Gastrocnemius medialis (tissue), 4 donors: ENCODE measurements around the gene CTIF. TPM values are rescaled to one million over a fixed set of nuclear protein-coding genes. Genes with fewer than 3 reads are reported as not detected.

ENCODE experiments used
- ATAC-seq, 2 donors: fragments of 150-250 bp; one replicate each; pipeline ENCODE4 v1.9.1; 2016
- DNase-seq, 2 donors: peaks; one replicate each; pipeline ENCODE4 v3.0.0-alpha.2; 2019
- H3K27ac ChIP-seq, 4 donors: fragments of 200-600 bp; sonication (generic); 1 replicate in 1 of 4; 2 replicates in 3 of 4; pipeline ENCODE4 v1.5.1; 2016 to 2018; ENCODE audit warnings: mild to moderate bottlenecking in 2 of 4, moderate library complexity in 1 of 4
- H3K27me3 ChIP-seq, 3 donors: fragments of 200-600 bp; sonication (generic) in 2 of 3; 1 replicate in 1 of 3; 2 replicates in 2 of 3; pipeline versions ENCODE4 v1.5.1 to v1.6.0; 2016 to 2019; ENCODE audit warnings: mild to moderate bottlenecking in 1 of 3, moderate library complexity in 1 of 3
- H3K36me3 ChIP-seq, 2 donors: fragments of 200-600 bp; sonication (generic) in 1 of 2; one replicate each; pipeline ENCODE4 v1.5.1; 2017 to 2018
- H3K4me1 ChIP-seq, 2 donors: fragments of 200-600 bp; sonication (generic) in 1 of 2; one replicate each; pipeline ENCODE4 v1.5.1; 2016 to 2017; ENCODE audit warnings: mild to moderate bottlenecking in 2 of 2
- H3K4me3 ChIP-seq, 4 donors: fragments of 200-600 bp; sonication (generic) in 3 of 4; 1 replicate in 1 of 4; 2 replicates in 3 of 4; pipeline ENCODE4 v1.5.1; 2016 to 2019; ENCODE audit warnings: mild to moderate bottlenecking in 2 of 4
- H3K9me3 ChIP-seq, 3 donors: fragments of 200-600 bp; sonication (generic) in 2 of 3; 1 replicate in 1 of 3; 2 replicates in 2 of 3; pipeline ENCODE4 v1.5.1; 2016 to 2019
- POLR2A ChIP-seq, 2 donors: fragments of 450-650 bp; IDR thresholded peaks; one replicate each; pipeline ENCODE4 v1.6.1; 2017; ENCODE audit warnings: antibody characterized with exemption in 2 of 2, mild to moderate bottlenecking in 2 of 2, moderate library complexity in 2 of 2
- in situ Hi-C, 4 donors: fragments of 200-750 bp; cut with MboI; loops; one replicate each; pipeline versions ENCODE4 v1.15.0 to v1.8.0; 2017; ENCODE audit warnings: low sequenced_read_pairs in 4 of 4
- intact Hi-C: fragments of 100-400 bp; cut with DNase I; formaldehyde crosslinking; loops from one replicate; pipeline ENCODE4 v1.15.1; 2023; ENCODE audit warnings: low total_unique reads
- total RNA-seq, 4 donors: library from RNA; depleted of rRNA; stranded (reverse); fragments of >200 nt; gene quantifications; one replicate each; pipeline versions ENCODE4 v1.1.0 to v1.2.3, GENCODE V29; 2016
- TF ChIP-seq, protein P1 (sequence below), 5 experiments: fragments of 450-650 bp in 3 of 5; fragments of 200-600 bp in 2 of 5; sonication (generic) in 2 of 5; IDR thresholded peaks in 4 of 5; conservative IDR thresholded peaks in 1 of 5; 1 replicate in 4 of 5; 2 replicates in 1 of 5; pipeline ENCODE4 v1.5.1; 2016 to 2019; ENCODE audit warnings: antibody characterized with exemption in 5 of 5, mild to moderate bottlenecking in 3 of 5, moderate library complexity in 3 of 5

Gene CTIF
- total RNA-seq, 4 donors from 2014 or later, result 20.2 to 35.4 (median 23.1) TPM

DNA sequence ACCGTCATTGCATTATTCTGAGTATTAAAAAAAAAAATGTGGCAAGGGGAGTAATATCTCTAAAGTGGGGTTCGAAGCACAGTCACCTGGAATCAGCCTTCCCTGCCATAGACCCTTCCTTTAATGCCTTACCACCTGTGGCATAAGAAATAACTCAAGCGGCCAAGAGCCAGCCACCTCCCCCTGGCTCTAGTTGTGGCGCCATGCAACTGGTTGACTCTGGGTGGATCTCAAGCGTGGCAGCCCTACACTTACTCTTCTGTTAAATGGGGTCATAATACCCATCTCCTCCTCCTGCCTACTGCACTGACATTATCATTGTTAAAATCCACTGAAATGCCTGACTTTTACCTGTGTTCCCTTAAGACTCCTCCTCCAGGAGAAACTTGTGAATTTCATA is 236.1 kb downstream of the CTIF start:
- ATAC-seq (no peak), DNase-seq (no peak)
- H3K4me1 ChIP-seq, result peaks cover 21 to 37% of the 10 kb centered on the region in 2 donors
- H3K36me3 ChIP-seq, result no peaks in the 10 kb centered on the region
- TF ChIP-seq, protein P1, sequence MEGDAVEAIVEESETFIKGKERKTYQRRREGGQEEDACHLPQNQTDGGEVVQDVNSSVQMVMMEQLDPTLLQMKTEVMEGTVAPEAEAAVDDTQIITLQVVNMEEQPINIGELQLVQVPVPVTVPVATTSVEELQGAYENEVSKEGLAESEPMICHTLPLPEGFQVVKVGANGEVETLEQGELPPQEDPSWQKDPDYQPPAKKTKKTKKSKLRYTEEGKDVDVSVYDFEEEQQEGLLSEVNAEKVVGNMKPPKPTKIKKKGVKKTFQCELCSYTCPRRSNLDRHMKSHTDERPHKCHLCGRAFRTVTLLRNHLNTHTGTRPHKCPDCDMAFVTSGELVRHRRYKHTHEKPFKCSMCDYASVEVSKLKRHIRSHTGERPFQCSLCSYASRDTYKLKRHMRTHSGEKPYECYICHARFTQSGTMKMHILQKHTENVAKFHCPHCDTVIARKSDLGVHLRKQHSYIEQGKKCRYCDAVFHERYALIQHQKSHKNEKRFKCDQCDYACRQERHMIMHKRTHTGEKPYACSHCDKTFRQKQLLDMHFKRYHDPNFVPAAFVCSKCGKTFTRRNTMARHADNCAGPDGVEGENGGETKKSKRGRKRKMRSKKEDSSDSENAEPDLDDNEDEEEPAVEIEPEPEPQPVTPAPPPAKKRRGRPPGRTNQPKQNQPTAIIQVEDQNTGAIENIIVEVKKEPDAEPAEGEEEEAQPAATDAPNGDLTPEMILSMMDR (IDR thresholded peaks at IDR 0.05 in 4 of 5, conservative IDR thresholded peaks at IDR 0.05 in 1 of 5), result no peak
- TF ChIP-seq POLR2A (IDR thresholded peaks at IDR 0.05), result no peak
- H3K27ac ChIP-seq, result no peak overlapping the region
- H3K9me3 ChIP-seq, result no peaks in the 10 kb centered on the region
- no peaks in the 10 kb centered on the region for H3K27me3 ChIP-seq
- in situ Hi-C loops (no loop called here), intact Hi-C loops (no loop called here)
- no peak overlapping the region for H3K4me3 ChIP-seq

DNA sequence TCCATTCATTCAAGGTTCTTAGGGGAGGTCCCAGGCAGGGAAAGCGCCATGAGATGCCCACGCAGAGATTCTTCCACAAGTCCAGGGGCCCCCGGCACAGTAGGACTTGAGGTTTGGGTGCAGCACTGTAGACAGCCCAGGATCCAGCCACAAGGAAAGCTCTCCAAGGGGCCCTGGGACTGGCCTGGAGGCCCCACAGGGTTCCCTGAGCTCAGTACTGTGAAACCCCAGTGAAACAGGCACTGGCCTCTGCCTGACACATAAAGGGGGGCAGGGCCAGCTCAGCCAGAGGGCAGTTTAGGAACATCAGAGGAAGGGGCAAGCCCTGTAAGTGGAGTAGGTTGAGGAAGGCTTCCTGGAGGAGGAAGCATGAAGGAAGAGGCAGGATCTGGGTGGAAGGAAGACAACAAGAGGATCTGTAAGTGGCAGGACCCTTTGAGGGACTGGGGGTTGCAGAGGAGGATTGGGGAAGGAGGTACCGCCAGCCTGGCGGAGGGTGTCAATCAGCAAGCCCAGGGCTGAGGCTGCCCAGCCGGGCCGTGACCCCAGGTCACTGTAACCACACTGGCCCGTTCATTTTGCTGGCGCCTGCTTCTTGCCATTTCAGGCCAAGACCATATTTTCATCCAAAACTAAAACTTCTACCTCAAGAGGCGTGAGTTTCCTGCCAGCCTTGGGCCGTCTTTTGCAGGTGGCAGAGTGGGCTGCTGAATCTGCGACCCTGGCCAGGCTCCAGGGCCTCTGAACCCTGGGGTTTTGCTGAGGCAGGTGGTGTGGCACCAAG is 236.7 kb downstream of the CTIF start:
- ATAC-seq, result no peak
- in situ Hi-C loops, result no loop called here

DNA sequence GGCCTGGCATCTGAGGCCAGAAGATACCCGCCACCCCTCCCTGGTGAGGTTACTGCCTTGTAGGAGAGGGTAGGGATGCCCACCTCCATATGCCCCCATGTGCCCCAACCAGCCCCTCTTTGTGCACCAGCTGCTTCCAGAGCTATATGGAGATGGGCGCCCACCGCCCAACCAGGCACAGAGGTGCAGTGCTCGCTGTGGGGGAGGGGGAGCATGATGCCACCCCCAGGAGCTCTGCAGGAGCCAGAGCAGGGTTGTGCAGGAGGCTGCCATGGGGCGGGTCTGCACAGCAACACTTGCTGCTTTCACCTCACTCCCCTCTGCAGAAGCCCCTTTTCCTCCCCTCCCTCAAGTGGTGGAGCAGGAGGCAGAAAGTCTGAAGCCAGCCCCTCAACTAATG is 237.3 kb downstream of the CTIF start:
- Histone ChIP-seq H3K36me3 (no peaks in the 10 kb centered on the region), H3K27ac (no peak overlapping the region), H3K27me3 (no peaks in the 10 kb centered on the region), H3K9me3 (no peaks in the 10 kb centered on the region), H3K4me3 (no peak overlapping the region), H3K4me1 (peaks cover 27 to 39% of the 10 kb centered on the region in 2 donors)
- ATAC-seq (no peak), DNase-seq (no peak)
- in situ Hi-C loops (no loop called here), intact Hi-C loops (no loop called here)
- no peak for TF ChIP-seq POLR2A (IDR thresholded peaks at IDR 0.05)
- TF ChIP-seq, protein P1 (IDR thresholded peaks at IDR 0.05 in 4 of 5, conservative IDR thresholded peaks at IDR 0.05 in 1 of 5), result no peak

More for the DNA sequence above, 236.7 kb downstream of the CTIF start:
- no peaks in the 10 kb centered on the region for H3K9me3 ChIP-seq
- H3K4me1 ChIP-seq, result peaks cover 27 to 37% of the 10 kb centered on the region in 2 donors
- H3K27me3 ChIP-seq, result no peaks in the 10 kb centered on the region
- H3K27ac ChIP-seq, result no peak overlapping the region
- no peak for DNase-seq
- no peaks in the 10 kb centered on the region for H3K36me3 ChIP-seq
- intact Hi-C loops, result no loop called here
- TF ChIP-seq POLR2A (IDR thresholded peaks at IDR 0.05), result no peak
- TF ChIP-seq, protein P1 (IDR thresholded peaks at IDR 0.05 in 4 of 5, conservative IDR thresholded peaks at IDR 0.05 in 1 of 5), result no peak
- no peak overlapping the region for H3K4me3 ChIP-seq

DNA sequence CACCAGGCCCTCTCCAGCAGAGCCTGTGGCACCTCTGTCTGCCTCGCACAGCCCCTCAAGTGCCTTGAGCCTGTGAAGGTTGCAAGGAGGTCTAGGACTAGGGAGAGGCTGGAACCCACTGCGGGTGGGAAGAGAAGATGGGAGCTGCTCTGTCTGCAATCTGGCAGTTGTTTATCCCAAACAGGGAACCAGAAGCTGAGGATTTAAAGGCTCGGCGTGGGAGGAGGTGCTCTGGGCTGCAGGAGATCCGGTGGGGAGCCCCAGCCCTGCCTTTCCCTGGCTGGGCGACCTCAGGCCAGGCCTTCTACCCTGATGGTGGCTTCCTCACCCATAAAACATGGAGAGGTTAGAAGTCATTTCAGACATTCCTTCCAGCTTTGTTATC is 237.8 kb downstream of the CTIF start:
- ATAC-seq, result no peak
- Histone ChIP-seq H3K27ac (no peak overlapping the region), H3K36me3 (no peaks in the 10 kb centered on the region), H3K9me3 (no peaks in the 10 kb centered on the region), H3K4me3 (no peak overlapping the region), H3K27me3 (no peaks in the 10 kb centered on the region), H3K4me1 (peaks cover 27 to 39% of the 10 kb centered on the region in 2 donors)
- in situ Hi-C loops (no loop called here), intact Hi-C loops (no loop called here)
- no peak for TF ChIP-seq POLR2A (IDR thresholded peaks at IDR 0.05)
- TF ChIP-seq, protein P1 (IDR thresholded peaks at IDR 0.05 in 4 of 5, conservative IDR thresholded peaks at IDR 0.05 in 1 of 5), result no peak
- DNase-seq, result no peak
